SK-N-SH (cell line): ENCODE data around the gene CLEC11A. TPM values are rescaled to one million over a fixed set of nuclear protein-coding genes. Genes with fewer than 3 reads are reported as not detected.
A peak's percentile ranks its signal among the peaks of the same experiment; 100 is the strongest.

Experiments
- CTCF ChIA-PET: fragments of 300-600, 350-600 bp; formaldehyde crosslinking; extraction: SDS; loops from one replicate; lab custom pipeline; 2021; lab: Yijun Ruan, JAX
- POLR2A ChIA-PET: fragments of 350-600 bp; sonication (Branson Sonifier 250); formaldehyde crosslinking; extraction: SDS; loops from one replicate; lab custom pipeline; 2020; ENCODE audit warnings: antibody characterized with exemption, inconsistent platforms; lab: Yijun Ruan, JAX
- DNase-seq: peaks from one replicate; pipeline ENCODE4 v3.0.0; 2012
- H2AFZ ChIP-seq: fragments of 200-600 bp; sonication (generic); 2 replicates; pipeline ENCODE4 v1.8.1; 2016; ENCODE audit warnings: antibody characterized with exemption, mild to moderate bottlenecking, low read depth
- H3F3A ChIP-seq: fragments of 200-600 bp; sonication (generic); replicated peaks from 2 replicates; pipeline ENCODE3; 2016; ENCODE audit warnings: antibody characterized with exemption, mild to moderate bottlenecking; ENCODE audit not compliant: insufficient read depth
- H3K27ac ChIP-seq, 2 experiments: fragments of 200-500 bp in 1 of 2; fragments of 200-600 bp in 1 of 2; sonication (Bioruptor generic) in 1 of 2; sonication (generic), shearing (Covaris generic) in 1 of 2; 2 replicates each; pipeline versions ENCODE4 v1.5.1 to v1.6.1; 2014 to 2016; ENCODE audit warnings: low read depth in 2 of 2, inconsistent platforms in 1 of 2, low read length in 1 of 2, mild to moderate bottlenecking in 1 of 2, mixed read lengths in 1 of 2
- H3K27me3 ChIP-seq: fragments of 200-600 bp; sonication (generic), shearing (Covaris generic); 2 replicates; pipeline ENCODE4 v1.6.1; 2016; ENCODE audit warnings: mixed run types; ENCODE audit not compliant: insufficient read depth
- H3K36me3 ChIP-seq, 2 experiments: fragments of 200-500 bp in 1 of 2; fragments of 200-600 bp in 1 of 2; sonication (Bioruptor generic) in 1 of 2; sonication (generic) in 1 of 2; replicated peaks in 1 of 2; 2 replicates each; pipeline versions ENCODE3 to v1.5.1; 2014 to 2016; ENCODE audit warnings: low read length in 1 of 2, mild to moderate bottlenecking in 1 of 2; ENCODE audit not compliant: insufficient read depth in 2 of 2, control insufficient read depth in 1 of 2
- H3K4me1 ChIP-seq, 2 experiments: fragments of 200-500 bp in 1 of 2; fragments of 200-600 bp in 1 of 2; sonication (Bioruptor generic) in 1 of 2; sonication (generic), shearing (Covaris generic) in 1 of 2; 2 replicates each; pipeline versions ENCODE4 v1.5.1 to v1.6.1; 2014 to 2016; ENCODE audit warnings: low read depth in 1 of 2, low read length in 1 of 2, mixed run types in 1 of 2; ENCODE audit not compliant: insufficient read depth in 2 of 2, control insufficient read depth in 1 of 2
- H3K4me2 ChIP-seq: fragments of 200-600 bp; sonication (generic), shearing (Covaris generic); 2 replicates; pipeline ENCODE4 v1.6.1; 2017; ENCODE audit warnings: mixed run types
- H3K4me3 ChIP-seq, 2 experiments: fragments of 200-500 bp in 1 of 2; fragments of 200-600 bp in 1 of 2; sonication (Bioruptor generic) in 1 of 2; sonication (generic), shearing (Covaris generic) in 1 of 2; 2 replicates each; pipeline versions ENCODE4 v1.5.1 to v1.8.1; 2014 to 2016; ENCODE audit warnings: low read depth in 2 of 2, inconsistent platforms in 1 of 2, low read length in 1 of 2, mild to moderate bottlenecking in 1 of 2, mixed read lengths in 1 of 2, moderate library complexity in 1 of 2
- H3K79me2 ChIP-seq: fragments of 200-600 bp; sonication (generic); 2 replicates; pipeline ENCODE4 v1.8.1; 2017; ENCODE audit warnings: mild to moderate bottlenecking; ENCODE audit not compliant: insufficient read depth
- H3K9ac ChIP-seq: fragments of 200-600 bp; sonication (generic); 2 replicates; pipeline ENCODE4 v1.6.1; 2017; ENCODE audit warnings: mixed run types
- H3K9me2 ChIP-seq: fragments of 200-600 bp; sonication (generic); 2 replicates; pipeline ENCODE4 v1.6.1; 2017; ENCODE audit warnings: mixed run types
- H3K9me3 ChIP-seq: fragments of 200-600 bp; sonication (generic); 2 replicates; pipeline ENCODE4 v1.6.1; 2017; ENCODE audit warnings: mixed run types, mild to moderate bottlenecking, moderate library complexity
- H4K20me1 ChIP-seq: fragments of 200-600 bp; sonication (generic); 2 replicates; pipeline ENCODE4 v1.6.1; 2017; ENCODE audit warnings: mild to moderate bottlenecking, mixed run types; ENCODE audit not compliant: insufficient read depth
- CHD2 ChIP-seq: fragments of 150-350 bp; IDR thresholded peaks from 2 replicates; pipeline ENCODE4 v1.6.1; 2018; ENCODE audit warnings: low read length; ENCODE audit not compliant: partially characterized antibody
- ELF1 ChIP-seq: IDR thresholded peaks from 2 replicates; pipeline ENCODE4 v1.4.0; 2012
- FOXJ3 ChIP-seq: sonication (generic); formaldehyde crosslinking; IDR thresholded peaks from 2 replicates; pipeline ENCODE4 v1.5.1; 2020; ENCODE audit warnings: mild to moderate bottlenecking, missing genetic modification reagents
- FOXM1 ChIP-seq: IDR thresholded peaks from 2 replicates; pipeline ENCODE4 v1.4.0; 2012; ENCODE audit warnings: low read depth, mild to moderate bottlenecking
- MXI1 ChIP-seq: IDR thresholded peaks from 2 replicates; pipeline ENCODE4 v1.6.1; 2012; ENCODE audit warnings: mild to moderate bottlenecking, low read depth, low read length, improper control_type of control experiment
- NRF1 ChIP-seq: IDR thresholded peaks from 2 replicates; pipeline ENCODE4 v1.6.1; 2012; ENCODE audit warnings: low read depth, mild to moderate bottlenecking, low read length
- POLR2AphosphoS5 ChIP-seq: IDR thresholded peaks from 2 replicates; pipeline ENCODE4 v1.6.1; 2012; ENCODE audit warnings: low read depth, low read length
- REST ChIP-seq: IDR thresholded peaks from 2 replicates; pipeline ENCODE4 v1.6.1; 2012; ENCODE audit warnings: mild to moderate bottlenecking, low read depth, low read length, moderate library complexity
- SIN3A ChIP-seq: IDR thresholded peaks from 2 replicates; pipeline ENCODE4 v1.6.1; 2012; ENCODE audit warnings: low read depth, mild to moderate bottlenecking, low read length, moderate library complexity, borderline replicate concordance
- TAF1 ChIP-seq: IDR thresholded peaks from 2 replicates; pipeline ENCODE4 v1.6.1; 2012; ENCODE audit warnings: low read depth, mild to moderate bottlenecking, low read length, moderate library complexity, borderline replicate concordance
- TEAD4 ChIP-seq: IDR thresholded peaks from 2 replicates; pipeline ENCODE4 v1.4.0; 2012; ENCODE audit warnings: mild to moderate bottlenecking, borderline replicate concordance; ENCODE audit not compliant: insufficient read depth
- ZBTB33 ChIP-seq: IDR thresholded peaks from 2 replicates; pipeline ENCODE4 v1.4.0; 2012; ENCODE audit warnings: low read depth, borderline replicate concordance
- WGBS: methylation state at CpG from one replicate; pipeline ENCODE4 v1.1.6; 2017; ENCODE audit warnings: low lambda C conversion rate; 5-methylcytosine and 5-hydroxymethylcytosine counted together
- polyA plus RNA-seq, 3 experiments: library from polyadenylated mRNA; depleted of rRNA; stranded (reverse); fragments of >200 nt; gene quantifications; 2 replicates each; pipeline ENCODE4 v1.2.3, GENCODE V29; 2012

Gene CLEC11A
- polyA plus RNA-seq, 1 of the 3 experiments (the other 2 are of a cell fraction): 4.4 TPM

GRCh38 chr19:50694815-50695145, 28.4 kb upstream of the CLEC11A start (continued):
- TF ChIP-seq ZBTB33: no peak
- no peak for TF ChIP-seq TEAD4
- no peak for TF ChIP-seq ELF1
- TF ChIP-seq MXI1: no peak
- no peak for TF ChIP-seq TAF1
- TF ChIP-seq FOXM1: no peak

- Histone ChIP-seq H3K9ac (no peak overlapping the region), H3K9me2 (no peaks in the 10 kb centered on the region), H4K20me1 (0 out of 2 replicates have a peak, but pooled peaks cover 3% of the 10 kb centered on the region), H3K27me3 (peaks cover 19% of the 10 kb centered on the region), H3K4me3 (peak overlapping the region in 1 of 2 experiments; percentile 43; a peak in 2 of 4 replicates), H3F3A (no peaks in the 10 kb centered on the region), H3K27ac (peak overlapping the region in 1 of 2 experiments; percentile 90; a peak in 2 of 4 replicates), H2AFZ (no peak overlapping the region), H3K4me2 (no peak overlapping the region), H3K9me3 (no peaks in the 10 kb centered on the region), H3K36me3 (no peaks in the 10 kb centered on the region), H3K4me1 (peaks cover 0 to 8% of the 10 kb centered on the region in 2 experiments; a peak in 1 of 4 replicates), H3K79me2 (no peaks in the 10 kb centered on the region)
- CTCF ChIA-PET: interaction anchor here (1.0 to 3.0 kb wide), 5 partner anchors 10 to 29 kb away, joined by 3 to 20 read pairs (median 5); no protein-coding TSS in a partner anchor
- peak; percentile 97 for DNase-seq
- 7% methylated on average over 25 of the region's 81 CpGs for WGBS
- TF ChIP-seq REST: peak; percentile 93
- TF ChIP-seq FOXJ3 (CRISPR knock-in tag): peak; percentile 65
- TF ChIP-seq POLR2AphosphoS5: no peak
- TF ChIP-seq SIN3A: no peak
- TF ChIP-seq MXI1: peak; percentile 87
- TF ChIP-seq CHD2: peak; percentile 44
- TF ChIP-seq TEAD4: no peak
- TF ChIP-seq NRF1: peak; percentile 59
- POLR2A ChIA-PET: interaction anchor here (0.8 to 1.5 kb wide), 5 partner anchors 9 to 380 kb away, joined by 3 to 5 read pairs (median 4); no protein-coding TSS in a partner anchor
These were observed 27.7 kb upstream of the CLEC11A start for GRCh38 chr19:50695251-50696093.
